Measurements from ENCODE around the gene CHIC2.

DNA sequence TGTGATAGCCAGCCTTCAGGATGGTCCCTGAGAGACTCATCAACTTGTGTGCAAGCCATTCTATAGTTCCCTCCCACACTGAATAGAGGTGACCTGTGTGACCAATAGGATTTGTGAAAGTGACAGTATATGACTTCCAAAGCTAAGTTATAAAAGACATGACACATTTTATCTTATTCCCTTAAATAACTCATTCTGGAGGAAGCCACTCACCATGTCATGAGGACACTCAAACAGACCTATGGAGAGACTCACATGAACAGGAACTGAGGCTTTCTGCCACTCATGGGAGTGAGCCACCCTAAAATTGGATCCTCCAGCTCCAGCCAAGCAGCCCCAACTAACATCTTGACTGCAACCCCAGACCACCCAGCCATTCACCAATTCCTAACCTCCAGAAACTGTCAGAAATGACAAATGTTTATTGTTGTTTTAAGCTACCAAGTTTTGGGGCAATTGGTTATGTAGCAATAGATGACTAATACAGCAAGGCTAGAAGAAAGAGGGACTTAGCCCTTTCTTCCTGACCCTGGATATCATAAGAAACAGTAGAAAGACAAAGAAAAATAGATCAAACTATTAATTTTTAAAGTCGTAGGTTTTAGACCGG is 9.0 kb upstream of the CHIC2 start:
- TF ChIP-seq EZH2phosphoT487 (IDR thresholded peaks at IDR 0.05; ENCODE audit: insufficient read depth, low read depth): no peak
- TF ChIP-seq EZH2 (IDR thresholded peaks at IDR 0.05; ENCODE audit: insufficient read depth, poor library complexity, severe bottlenecking): no peak

Data from GM23248 (cell line).